Loucy (cell line): ENCODE data around the gene CAPN8.

Source experiments
- EZH2phosphoT487 ChIP-seq: fragments of 200-600 bp; IDR thresholded peaks from 2 replicates; pipeline ENCODE4 v1.6.1; 2018; ENCODE audit warnings: antibody characterized with exemption, mild to moderate bottlenecking, moderate library complexity, borderline replicate concordance
- TF ChIP-seq, protein P1 (sequence below): fragments of 200-600 bp; sonication (generic); conservative IDR thresholded peaks from 2 replicates; pipeline ENCODE4 v1.5.1; 2014; ENCODE audit warnings: mild to moderate bottlenecking, antibody characterized with exemption, low read length

DNA sequence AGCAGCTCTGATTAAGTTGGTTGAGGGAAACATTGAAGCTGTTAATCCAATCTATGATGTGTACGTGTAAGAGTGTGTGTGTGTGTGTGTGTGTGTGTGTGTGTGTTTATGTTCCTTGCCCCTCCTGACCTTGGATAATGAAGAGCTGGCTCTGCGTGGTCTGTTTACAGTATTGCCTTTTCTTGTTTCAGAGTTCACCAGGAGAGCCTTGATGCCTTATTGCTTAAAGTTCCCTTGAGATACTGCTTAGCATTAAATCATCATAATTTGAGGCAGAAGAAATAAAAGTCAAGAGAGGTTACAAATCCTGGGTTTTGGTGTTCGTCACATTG, 36.4 kb downstream of the CAPN8 start:
- TF ChIP-seq, protein P1, sequence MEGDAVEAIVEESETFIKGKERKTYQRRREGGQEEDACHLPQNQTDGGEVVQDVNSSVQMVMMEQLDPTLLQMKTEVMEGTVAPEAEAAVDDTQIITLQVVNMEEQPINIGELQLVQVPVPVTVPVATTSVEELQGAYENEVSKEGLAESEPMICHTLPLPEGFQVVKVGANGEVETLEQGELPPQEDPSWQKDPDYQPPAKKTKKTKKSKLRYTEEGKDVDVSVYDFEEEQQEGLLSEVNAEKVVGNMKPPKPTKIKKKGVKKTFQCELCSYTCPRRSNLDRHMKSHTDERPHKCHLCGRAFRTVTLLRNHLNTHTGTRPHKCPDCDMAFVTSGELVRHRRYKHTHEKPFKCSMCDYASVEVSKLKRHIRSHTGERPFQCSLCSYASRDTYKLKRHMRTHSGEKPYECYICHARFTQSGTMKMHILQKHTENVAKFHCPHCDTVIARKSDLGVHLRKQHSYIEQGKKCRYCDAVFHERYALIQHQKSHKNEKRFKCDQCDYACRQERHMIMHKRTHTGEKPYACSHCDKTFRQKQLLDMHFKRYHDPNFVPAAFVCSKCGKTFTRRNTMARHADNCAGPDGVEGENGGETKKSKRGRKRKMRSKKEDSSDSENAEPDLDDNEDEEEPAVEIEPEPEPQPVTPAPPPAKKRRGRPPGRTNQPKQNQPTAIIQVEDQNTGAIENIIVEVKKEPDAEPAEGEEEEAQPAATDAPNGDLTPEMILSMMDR, result no peak
- TF ChIP-seq EZH2phosphoT487, result no peak
